ENCODE measurements around the gene RXRA.

DNA sequence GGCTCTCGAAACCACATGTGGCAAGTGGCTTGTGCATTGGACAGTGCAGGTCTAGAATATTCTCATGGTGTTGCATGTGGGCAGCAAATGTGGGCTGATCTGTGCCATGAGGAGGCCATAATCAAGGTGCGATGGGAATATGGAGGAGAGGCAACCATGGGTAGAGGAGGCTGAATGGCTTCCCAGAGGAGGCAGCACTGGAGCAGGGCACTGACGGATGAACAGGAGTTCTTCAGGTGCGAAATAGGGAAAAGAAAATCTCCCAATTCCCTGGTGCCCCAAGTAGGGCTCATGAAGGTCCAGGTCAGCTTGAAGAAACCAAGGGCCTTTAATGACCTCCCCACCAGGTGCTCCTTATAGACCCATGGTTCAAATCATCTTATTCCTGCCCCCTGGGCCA lies 126.5 kb downstream of the RXRA start:
- TF ChIP-seq, protein P1, sequence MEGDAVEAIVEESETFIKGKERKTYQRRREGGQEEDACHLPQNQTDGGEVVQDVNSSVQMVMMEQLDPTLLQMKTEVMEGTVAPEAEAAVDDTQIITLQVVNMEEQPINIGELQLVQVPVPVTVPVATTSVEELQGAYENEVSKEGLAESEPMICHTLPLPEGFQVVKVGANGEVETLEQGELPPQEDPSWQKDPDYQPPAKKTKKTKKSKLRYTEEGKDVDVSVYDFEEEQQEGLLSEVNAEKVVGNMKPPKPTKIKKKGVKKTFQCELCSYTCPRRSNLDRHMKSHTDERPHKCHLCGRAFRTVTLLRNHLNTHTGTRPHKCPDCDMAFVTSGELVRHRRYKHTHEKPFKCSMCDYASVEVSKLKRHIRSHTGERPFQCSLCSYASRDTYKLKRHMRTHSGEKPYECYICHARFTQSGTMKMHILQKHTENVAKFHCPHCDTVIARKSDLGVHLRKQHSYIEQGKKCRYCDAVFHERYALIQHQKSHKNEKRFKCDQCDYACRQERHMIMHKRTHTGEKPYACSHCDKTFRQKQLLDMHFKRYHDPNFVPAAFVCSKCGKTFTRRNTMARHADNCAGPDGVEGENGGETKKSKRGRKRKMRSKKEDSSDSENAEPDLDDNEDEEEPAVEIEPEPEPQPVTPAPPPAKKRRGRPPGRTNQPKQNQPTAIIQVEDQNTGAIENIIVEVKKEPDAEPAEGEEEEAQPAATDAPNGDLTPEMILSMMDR (IDR thresholded peaks at IDR 0.05; ENCODE audit: poor library complexity, severe bottlenecking), result no peak
- no peak for TF ChIP-seq EP300 (conservative IDR thresholded peaks at IDR 0.05; ENCODE audit: poor library complexity, severe bottlenecking)
- TF ChIP-seq POLR2AphosphoS5 (IDR thresholded peaks at IDR 0.05), result no peak
- TF ChIP-seq MXI1 (conservative IDR thresholded peaks at IDR 0.05; ENCODE audit: poor library complexity, severe bottlenecking), result no peak
- no peak for TF ChIP-seq SMC3 (conservative IDR thresholded peaks at IDR 0.05; ENCODE audit: poor library complexity)
- no peak for TF ChIP-seq EZH2 (IDR thresholded peaks at IDR 0.05; ENCODE audit: borderline replicate concordance, insufficient read depth, low read length, poor library complexity, severe bottlenecking)
- TF ChIP-seq, protein P2, sequence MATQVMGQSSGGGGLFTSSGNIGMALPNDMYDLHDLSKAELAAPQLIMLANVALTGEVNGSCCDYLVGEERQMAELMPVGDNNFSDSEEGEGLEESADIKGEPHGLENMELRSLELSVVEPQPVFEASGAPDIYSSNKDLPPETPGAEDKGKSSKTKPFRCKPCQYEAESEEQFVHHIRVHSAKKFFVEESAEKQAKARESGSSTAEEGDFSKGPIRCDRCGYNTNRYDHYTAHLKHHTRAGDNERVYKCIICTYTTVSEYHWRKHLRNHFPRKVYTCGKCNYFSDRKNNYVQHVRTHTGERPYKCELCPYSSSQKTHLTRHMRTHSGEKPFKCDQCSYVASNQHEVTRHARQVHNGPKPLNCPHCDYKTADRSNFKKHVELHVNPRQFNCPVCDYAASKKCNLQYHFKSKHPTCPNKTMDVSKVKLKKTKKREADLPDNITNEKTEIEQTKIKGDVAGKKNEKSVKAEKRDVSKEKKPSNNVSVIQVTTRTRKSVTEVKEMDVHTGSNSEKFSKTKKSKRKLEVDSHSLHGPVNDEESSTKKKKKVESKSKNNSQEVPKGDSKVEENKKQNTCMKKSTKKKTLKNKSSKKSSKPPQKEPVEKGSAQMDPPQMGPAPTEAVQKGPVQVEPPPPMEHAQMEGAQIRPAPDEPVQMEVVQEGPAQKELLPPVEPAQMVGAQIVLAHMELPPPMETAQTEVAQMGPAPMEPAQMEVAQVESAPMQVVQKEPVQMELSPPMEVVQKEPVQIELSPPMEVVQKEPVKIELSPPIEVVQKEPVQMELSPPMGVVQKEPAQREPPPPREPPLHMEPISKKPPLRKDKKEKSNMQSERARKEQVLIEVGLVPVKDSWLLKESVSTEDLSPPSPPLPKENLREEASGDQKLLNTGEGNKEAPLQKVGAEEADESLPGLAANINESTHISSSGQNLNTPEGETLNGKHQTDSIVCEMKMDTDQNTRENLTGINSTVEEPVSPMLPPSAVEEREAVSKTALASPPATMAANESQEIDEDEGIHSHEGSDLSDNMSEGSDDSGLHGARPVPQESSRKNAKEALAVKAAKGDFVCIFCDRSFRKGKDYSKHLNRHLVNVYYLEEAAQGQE (IDR thresholded peaks at IDR 0.05; ENCODE audit: borderline replicate concordance), result no peak
